WTC11 (cell line): ENCODE results near the gene ZNF571. TPM values are rescaled to one million over a fixed set of nuclear protein-coding genes. Genes with fewer than 3 reads are reported as not detected.
A peak's percentile ranks its signal among the peaks of the same experiment; 100 is the strongest.

Source experiments
- ATAC-seq: fragments of 200-7000 bp; cut with Tn5 transposase; 2 replicates; pipeline ENCODE4 v1.10.0; 2021; ENCODE audit warnings: mild to moderate bottlenecking, moderate library complexity
- CTCF ChIA-PET: fragments of 300-600 bp; sonication (Branson Sonifier 250); formaldehyde crosslinking; loops from one replicate; lab custom pipeline; 2021; ENCODE audit warnings: antibody characterized with exemption; lab: Charles Lee
- POLR2A ChIA-PET: fragments of 350-600 bp; sonication (Branson Sonifier 250); formaldehyde crosslinking; loops from one replicate; lab custom pipeline; 2021; ENCODE audit warnings: antibody characterized with exemption; lab: Charles Lee
- DNase-seq: peaks from one replicate; pipeline ENCODE4 v3.0.0; 2021; ENCODE audit warnings: low spot score
- H3K27ac Mint-ChIP-seq: 2 replicates; pipeline ENCODE4 v1.8.0; 2021; ENCODE audit warnings: mixed read lengths
- H3K27me3 Mint-ChIP-seq: 2 replicates; pipeline ENCODE4 v1.8.0; 2021; ENCODE audit warnings: low read depth, mild to moderate bottlenecking, moderate library complexity, mixed read lengths
- H3K36me3 Mint-ChIP-seq: 2 replicates; pipeline ENCODE4 v1.8.0; 2021; ENCODE audit warnings: mixed read lengths
- H3K4me1 Mint-ChIP-seq: 2 replicates; pipeline ENCODE4 v1.8.0; 2022; ENCODE audit warnings: mixed read lengths
- H3K4me3 Mint-ChIP-seq: 2 replicates; pipeline ENCODE4 v1.8.0; 2021; ENCODE audit warnings: mild to moderate bottlenecking, moderate library complexity, mixed read lengths
- H3K9me3 Mint-ChIP-seq: 2 replicates; pipeline ENCODE4 v1.8.0; 2021; ENCODE audit warnings: mixed read lengths
- CTCF ChIP-seq: fragments of 200-600 bp; IDR thresholded peaks from 2 replicates; pipeline ENCODE4 v1.8.0; 2022; ENCODE audit warnings: antibody characterized with exemption
- FOXJ3 ChIP-seq: sonication (generic); formaldehyde crosslinking; IDR thresholded peaks from 2 replicates; pipeline ENCODE4 v1.9.0; 2021; ENCODE audit warnings: missing genetic modification reagents, mild to moderate bottlenecking, borderline replicate concordance
- FOXP1 ChIP-seq: sonication (generic); formaldehyde crosslinking; IDR thresholded peaks from 2 replicates; pipeline ENCODE4 v1.8.0; 2022; ENCODE audit warnings: missing genetic modification reagents, mild to moderate bottlenecking, moderate library complexity, borderline replicate concordance
- NR2C2 ChIP-seq: sonication (generic); formaldehyde crosslinking; IDR thresholded peaks from 2 replicates; pipeline ENCODE4 v1.8.0; 2022; ENCODE audit warnings: mild to moderate bottlenecking, missing genetic modification reagents
- RELA ChIP-seq: sonication (generic); formaldehyde crosslinking; IDR thresholded peaks from 2 replicates; pipeline ENCODE4 v1.8.1; 2022; ENCODE audit warnings: missing genetic modification reagents, mild to moderate bottlenecking, borderline replicate concordance
- SOX15 ChIP-seq: fragments of 250-450 bp; sonication (Bioruptor Pico); IDR thresholded peaks from 2 replicates; pipeline ENCODE4 v1.9.0; 2021; ENCODE audit warnings: mild to moderate bottlenecking
- SP1 ChIP-seq: sonication (generic); formaldehyde crosslinking; conservative IDR thresholded peaks from 2 replicates; pipeline ENCODE4 v1.8.1; 2022; ENCODE audit warnings: missing genetic modification reagents
- STAT6 ChIP-seq: sonication (generic); formaldehyde crosslinking; conservative IDR thresholded peaks from 2 replicates; pipeline ENCODE4 v1.8.1; 2023; ENCODE audit warnings: mild to moderate bottlenecking, low read depth, missing genetic modification reagents, moderate library complexity
- ZBTB43 ChIP-seq: sonication (generic); formaldehyde crosslinking; IDR thresholded peaks from 2 replicates; pipeline ENCODE4 v1.8.1; 2023; ENCODE audit warnings: mild to moderate bottlenecking, missing genetic modification reagents
- ZNF138 ChIP-seq: sonication (generic); formaldehyde crosslinking; conservative IDR thresholded peaks from 2 replicates; pipeline ENCODE4 v1.8.1; 2022; ENCODE audit warnings: mild to moderate bottlenecking, moderate library complexity, missing genetic modification reagents
- ZNF671 ChIP-seq: fragments of 250-450 bp; sonication (Bioruptor Pico); IDR thresholded peaks from 2 replicates; pipeline ENCODE4 v1.8.0; 2021; ENCODE audit warnings: mild to moderate bottlenecking
- ZSCAN18 ChIP-seq: fragments of 250-450 bp; sonication (Bioruptor Pico); IDR thresholded peaks from 2 replicates; pipeline ENCODE4 v2.1.2; 2022; ENCODE audit warnings: mild to moderate bottlenecking, moderate library complexity
- total RNA-seq: library from RNA; stranded (reverse); gene quantifications from 3 replicates; pipeline ENCODE4 v1.2.3, GENCODE V29; 2021
- TF ChIP-seq, protein P1 (sequence below): sonication (generic); formaldehyde crosslinking; IDR thresholded peaks from 2 replicates; pipeline ENCODE4 v1.8.0; 2023; ENCODE audit warnings: missing genetic modification reagents
- TF ChIP-seq, protein P2 (sequence below): sonication (generic); formaldehyde crosslinking; IDR thresholded peaks from 2 replicates; pipeline ENCODE4 v1.8.1; 2023; ENCODE audit warnings: mild to moderate bottlenecking, missing genetic modification reagents, moderate library complexity

Gene ZNF571
- total RNA-seq, 1 experiment from 2014 or later = 5.1 TPM

GRCh38 chr19:37551129-37551993, 43.2 kb downstream of the ZNF571 start:
- Mint-ChIP-seq H3K9me3 (peaks cover 73% of the 10 kb centered on the region), H3K4me1 (no peaks in the 10 kb centered on the region), H3K27me3 (peaks cover 13% of the 10 kb centered on the region), H3K4me3 (peak overlapping the region; percentile 81), H3K36me3 (peaks cover 72% of the 10 kb centered on the region), H3K27ac (peak overlapping the region; percentile 91)
- TF ChIP-seq CTCF (0 out of 2 replicates have a peak, but pooled peaks have one; percentile 24), NR2C2 (CRISPR knock-in tag) (no peak)
- ChIA-PET POLR2A (interaction anchor here (1.0 kb wide), 1 partner anchor 45 kb away, joined by 3 read pairs; the partner anchor contains the start of gene ZNF793), CTCF (interaction anchor here (0.6 to 1.7 kb wide), 9 partner anchors 32 to 482 kb away, joined by 3 to 5 read pairs (median 3); partner anchors contain the start of genes ZNF570 and ZNF793)
- peak; percentile 67 for ATAC-seq
- DNase-seq = peak; percentile 49

DNA sequence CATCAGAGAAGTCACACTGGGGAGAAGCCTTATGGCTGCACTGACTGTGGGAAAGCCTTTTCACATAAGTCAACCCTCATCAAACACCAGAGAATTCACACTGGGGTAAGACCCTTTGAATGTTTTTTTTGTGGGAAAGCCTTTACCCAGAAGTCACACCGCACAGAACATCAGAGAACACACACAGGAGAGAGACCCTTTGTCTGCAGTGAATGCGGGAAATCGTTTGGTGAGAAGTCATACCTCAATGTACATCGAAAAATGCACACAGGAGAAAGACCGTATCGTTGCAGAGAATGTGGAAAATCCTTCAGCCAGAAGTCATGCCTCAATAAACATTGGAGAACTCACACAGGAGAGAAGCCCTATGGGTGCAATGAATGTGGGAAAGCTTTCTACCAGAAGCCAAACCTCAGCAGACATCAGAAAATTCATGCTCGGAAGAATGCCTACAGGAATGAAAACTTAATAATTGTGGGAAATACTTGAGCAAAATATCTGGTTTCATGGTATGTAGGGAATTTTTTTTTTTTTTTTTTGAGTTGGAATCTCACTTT, 57.1 kb downstream of the ZNF571 start:
- CTCF ChIA-PET = no interaction called here
- no peak for DNase-seq
- H3K27ac Mint-ChIP-seq = no peak overlapping the region
- peaks cover 9% of the 10 kb centered on the region for H3K27me3 Mint-ChIP-seq
- POLR2A ChIA-PET = no interaction called here
- no peak for ATAC-seq
- H3K4me1 Mint-ChIP-seq = no peaks in the 10 kb centered on the region
- H3K36me3 Mint-ChIP-seq = peaks cover 71% of the 10 kb centered on the region
- no peak overlapping the region for H3K4me3 Mint-ChIP-seq
- TF ChIP-seq ZNF138 (CRISPR knock-in tag) (no peak), RELA (CRISPR knock-in tag) (no peak), CTCF (no peak), FOXP1 (CRISPR knock-in tag) (no peak), FOXJ3 (CRISPR knock-in tag) (no peak), ZNF671 (CRISPR knock-in tag) (no peak), SP1 (CRISPR knock-in tag) (no peak), ZBTB43 (CRISPR knock-in tag) (no peak), STAT6 (CRISPR knock-in tag) (no peak), SOX15 (CRISPR knock-in tag) (no peak), NR2C2 (CRISPR knock-in tag) (no peak), ZSCAN18 (CRISPR knock-in tag) (no peak)
- TF ChIP-seq, protein P1, sequence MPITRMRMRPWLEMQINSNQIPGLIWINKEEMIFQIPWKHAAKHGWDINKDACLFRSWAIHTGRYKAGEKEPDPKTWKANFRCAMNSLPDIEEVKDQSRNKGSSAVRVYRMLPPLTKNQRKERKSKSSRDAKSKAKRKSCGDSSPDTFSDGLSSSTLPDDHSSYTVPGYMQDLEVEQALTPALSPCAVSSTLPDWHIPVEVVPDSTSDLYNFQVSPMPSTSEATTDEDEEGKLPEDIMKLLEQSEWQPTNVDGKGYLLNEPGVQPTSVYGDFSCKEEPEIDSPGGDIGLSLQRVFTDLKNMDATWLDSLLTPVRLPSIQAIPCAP (CRISPR knock-in tag) = no peak
- TF ChIP-seq, protein P2, sequence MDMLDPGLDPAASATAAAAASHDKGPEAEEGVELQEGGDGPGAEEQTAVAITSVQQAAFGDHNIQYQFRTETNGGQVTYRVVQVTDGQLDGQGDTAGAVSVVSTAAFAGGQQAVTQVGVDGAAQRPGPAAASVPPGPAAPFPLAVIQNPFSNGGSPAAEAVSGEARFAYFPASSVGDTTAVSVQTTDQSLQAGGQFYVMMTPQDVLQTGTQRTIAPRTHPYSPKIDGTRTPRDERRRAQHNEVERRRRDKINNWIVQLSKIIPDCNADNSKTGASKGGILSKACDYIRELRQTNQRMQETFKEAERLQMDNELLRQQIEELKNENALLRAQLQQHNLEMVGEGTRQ (CRISPR knock-in tag) = no peak
- H3K9me3 Mint-ChIP-seq = peaks cover 60% of the 10 kb centered on the region
